Measurements from ENCODE around the gene TMEM266. TPM values are rescaled to one million over a fixed set of nuclear protein-coding genes. Genes with fewer than 3 reads are reported as not detected.

TMEM266 gene
- total RNA-seq, 1 experiment from 2014 or later = not detected

DNA sequence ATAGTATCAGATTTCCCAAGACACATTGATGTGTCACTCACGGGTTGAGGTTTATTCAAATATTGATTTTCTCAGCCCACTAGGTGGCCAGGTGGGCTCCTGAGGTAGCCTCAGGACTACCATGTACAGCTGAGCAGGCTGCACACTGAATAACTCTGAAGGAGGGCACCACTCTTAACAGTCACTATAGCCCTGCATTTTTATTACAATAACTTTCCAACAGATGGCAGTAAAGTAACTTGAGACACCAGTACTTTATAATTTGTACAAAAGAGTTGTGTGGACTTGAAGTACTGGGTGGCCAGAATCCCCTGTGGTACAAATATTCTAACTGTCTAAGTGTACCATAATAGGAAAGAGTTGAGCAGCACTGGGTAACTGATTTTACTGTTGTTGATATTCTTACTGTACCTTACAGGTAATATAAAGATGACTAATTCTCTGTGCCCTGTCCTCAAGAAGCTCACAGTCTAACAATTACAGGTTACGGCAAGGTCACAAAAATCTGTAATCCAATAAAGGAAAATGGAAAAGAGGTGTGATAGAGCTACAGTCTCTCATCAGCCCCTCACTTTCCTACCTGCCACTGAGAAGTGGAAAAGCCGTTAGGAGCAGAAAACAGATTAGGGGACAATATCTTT, 175.5 kb downstream of the TMEM266 start:
- no peak for DNase-seq (ENCODE audit: low read depth)

DNA sequence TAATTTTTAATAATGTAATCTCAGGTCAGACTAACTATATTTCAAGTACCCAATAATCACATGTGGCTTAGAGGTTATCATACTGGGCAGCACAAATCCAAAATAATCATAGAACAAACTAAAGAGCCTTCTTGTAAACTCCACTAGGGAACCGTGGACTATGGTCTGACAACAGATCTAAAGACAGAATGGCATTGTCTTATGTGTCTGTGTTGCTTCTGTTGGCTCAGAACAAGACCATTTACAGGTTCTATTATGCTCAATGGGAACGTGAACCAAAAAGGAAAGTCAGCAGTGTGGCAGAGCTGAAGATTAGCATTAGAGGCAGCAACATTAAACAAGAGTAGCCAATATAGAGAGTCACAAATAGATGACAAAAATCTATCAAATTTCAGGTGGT, 176.6 kb downstream of the TMEM266 start:
- DNase-seq (ENCODE audit: low read depth) = no peak

DNA sequence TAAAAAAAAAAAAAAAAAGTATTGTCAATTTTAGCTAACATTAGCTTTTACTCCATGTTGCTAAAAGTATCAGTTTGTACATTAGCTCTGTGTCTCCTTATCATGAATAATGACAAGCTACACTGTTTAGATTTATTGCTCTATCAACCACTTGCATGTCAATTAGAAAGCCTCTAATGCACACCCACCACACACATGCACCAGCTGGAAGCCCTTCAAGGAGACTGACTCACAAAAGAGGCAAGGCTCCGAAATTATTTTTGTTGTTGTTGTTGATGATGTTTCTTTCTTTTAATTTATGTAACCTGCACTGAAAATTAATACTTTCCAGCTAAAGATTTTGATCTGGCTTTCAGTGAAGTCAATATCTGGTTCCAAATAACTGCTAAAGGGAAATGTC, 180.0 kb downstream of the TMEM266 start:
- no peak for DNase-seq (ENCODE audit: low read depth)

DNA sequence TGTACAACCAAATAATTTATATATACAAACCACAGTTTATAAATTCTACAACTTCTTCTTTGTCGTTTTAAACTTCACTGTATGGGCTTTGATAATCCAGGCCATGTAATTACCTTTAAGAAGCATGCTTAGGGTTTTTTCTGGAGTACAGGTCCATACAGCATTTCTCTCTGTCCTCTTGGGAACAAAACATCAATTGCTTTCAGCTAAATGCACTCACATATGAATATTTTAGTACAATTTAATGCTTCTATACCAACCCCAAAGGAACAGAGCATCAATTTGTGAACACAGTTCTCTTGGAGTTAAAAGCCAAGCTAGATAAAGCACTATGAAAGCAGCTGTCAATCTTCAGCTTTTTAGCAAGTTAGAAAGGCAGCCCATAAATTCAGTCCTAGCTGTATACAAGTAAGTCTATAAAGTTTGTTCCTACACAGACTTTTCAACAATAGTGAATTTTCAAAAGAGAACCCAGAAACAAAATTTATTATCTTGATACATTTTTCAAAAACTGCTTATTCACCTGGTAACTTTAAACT, 185.4 kb downstream of the TMEM266 start:
- DNase-seq (ENCODE audit: low read depth) = no peak

DNA sequence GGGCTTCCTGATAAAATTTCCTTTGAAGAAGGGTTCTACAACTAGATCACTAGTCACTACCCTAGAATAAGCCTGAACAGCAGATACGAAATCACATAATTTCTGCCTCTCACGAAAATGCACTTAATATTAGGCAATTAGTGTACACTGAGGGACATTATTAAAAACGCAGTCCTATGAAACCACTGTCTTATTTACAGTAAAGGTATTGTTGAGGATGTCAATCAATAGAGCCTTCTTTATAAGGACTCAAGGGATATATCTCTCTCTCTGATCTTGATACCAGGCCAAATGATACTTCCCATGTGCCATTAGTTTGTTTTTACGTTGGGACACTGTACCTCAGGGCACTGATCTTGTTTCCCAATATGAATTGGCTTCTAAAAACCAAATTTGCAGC, 191.9 kb downstream of the TMEM266 start:
- DNase-seq (ENCODE audit: low read depth) = no peak

DNA sequence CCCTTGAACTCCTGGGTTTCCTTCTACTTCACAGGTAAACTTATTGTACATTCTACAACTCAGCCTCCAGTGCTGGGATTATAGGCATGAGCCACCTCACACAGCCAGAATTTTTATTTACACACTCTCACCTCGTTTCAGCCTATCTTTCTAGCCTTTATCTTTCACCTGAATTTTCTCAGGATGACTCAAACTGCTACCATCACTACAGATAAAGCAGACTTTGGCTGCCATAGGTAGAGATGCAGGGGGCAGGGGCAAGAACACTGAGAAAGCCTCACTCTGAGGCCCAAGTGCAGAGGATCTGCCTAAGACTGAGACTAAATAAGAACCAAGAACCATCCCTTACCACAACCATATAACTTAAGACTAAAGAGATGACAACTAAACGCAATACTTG, 192.5 kb downstream of the TMEM266 start:
- DNase-seq (ENCODE audit: low read depth) = no peak

DNA sequence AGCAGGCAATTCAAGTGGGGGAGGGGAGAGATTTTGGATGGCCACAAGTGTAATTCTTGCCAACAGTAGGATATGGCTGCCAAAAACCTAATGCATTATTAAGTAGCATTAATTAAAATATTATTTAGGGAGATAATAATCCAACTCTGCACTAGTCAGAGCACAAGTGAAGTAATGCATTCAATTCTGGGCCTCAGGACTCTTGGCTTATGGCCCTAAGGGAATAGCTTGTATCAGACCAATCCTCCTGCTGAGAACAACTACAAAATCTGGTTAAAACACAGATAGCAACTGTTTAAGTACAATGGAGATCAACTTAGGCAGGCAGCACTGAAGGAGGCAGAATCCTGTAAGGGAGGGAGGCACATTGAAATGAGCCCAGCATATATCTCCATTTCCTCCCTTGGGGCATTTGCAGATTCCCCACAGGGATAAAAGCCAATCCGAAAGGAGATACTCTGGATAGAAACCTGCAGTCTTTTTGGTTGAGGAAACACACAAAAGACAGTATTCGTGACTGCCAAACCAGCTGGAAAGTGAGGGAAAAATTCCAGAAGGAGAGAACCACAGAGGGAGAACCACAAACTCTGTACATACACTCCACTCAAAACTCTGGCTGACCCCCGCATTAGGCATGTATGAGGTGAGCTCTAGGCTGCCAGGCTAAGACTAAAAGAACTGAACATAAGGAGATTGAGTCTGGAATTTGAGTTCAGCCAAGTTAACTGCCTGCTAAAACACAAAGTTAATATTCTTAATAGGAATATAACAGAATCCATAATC, 194.1 kb downstream of the TMEM266 start:
- DNase-seq (ENCODE audit: low read depth) = no peak

Other genes starting within 250 kb of the TMEM266 start
- 38.3 and 41.4 TPM in 2 replicates for gene UBE2Q2, start 216.5 kb upstream of the TMEM266 start, total RNA-seq (2014; rRNA removed; shearing (Covaris generic))
- gene FBXO22, start 156.1 kb upstream of the TMEM266 start, total RNA-seq (2014; rRNA removed; shearing (Covaris generic)) = 59.1 and 61.9 TPM in 2 replicates
- 0.15 and 0.34 TPM in 2 replicates for gene NRG4, start 47.6 kb upstream of the TMEM266 start, total RNA-seq (2014; rRNA removed; shearing (Covaris generic))

Measured in Daoy (cell line).